ENCODE data around the gene PPP6R3. TPM values are rescaled to one million over a fixed set of nuclear protein-coding genes. Genes with fewer than 3 reads are reported as not detected.

Gene PPP6R3
- polyA plus RNA-seq, 4 donors: 30.5 to 68.7 (median 39.1) TPM

GRCh38 chr11:68579455-68579854, 118.9 kb downstream of the PPP6R3 start:
- no peak overlapping the region for H3K4me3 ChIP-seq (ENCODE audit: low read depth in 1 of 3, low read length in 3 of 3)
- DNase-seq: no peak
- H3K36me3 ChIP-seq (ENCODE audit: control insufficient read depth in 3 of 3, insufficient read depth in 2 of 3, low read depth in 1 of 3, low read length in 3 of 3): peaks cover 12 to 33% (median 29%) of the 10 kb centered on the region in 3 donors
- FAIRE-seq: no peak
- H3K27ac ChIP-seq (ENCODE audit: low read depth in 1 of 3, low read length in 2 of 3): no peak overlapping the region
- H3K4me1 ChIP-seq (ENCODE audit: control insufficient read depth in 3 of 3, insufficient read depth in 2 of 3, low read depth in 1 of 3, low read length in 2 of 3): no peaks in the 10 kb centered on the region
- H3K9me3 ChIP-seq (ENCODE audit: control insufficient read depth in 2 of 2, insufficient read depth in 1 of 2, low read depth in 1 of 2, low read length in 1 of 2): no peaks in the 10 kb centered on the region
- WGBS, 3 donors: 83 to 88% (median 87%) methylated on average over 5 of the region's 5 CpGs
- H3K27me3 ChIP-seq (ENCODE audit: control insufficient read depth in 3 of 3, insufficient read depth in 3 of 3, low read length in 3 of 3): no peaks in the 10 kb centered on the region

DNA sequence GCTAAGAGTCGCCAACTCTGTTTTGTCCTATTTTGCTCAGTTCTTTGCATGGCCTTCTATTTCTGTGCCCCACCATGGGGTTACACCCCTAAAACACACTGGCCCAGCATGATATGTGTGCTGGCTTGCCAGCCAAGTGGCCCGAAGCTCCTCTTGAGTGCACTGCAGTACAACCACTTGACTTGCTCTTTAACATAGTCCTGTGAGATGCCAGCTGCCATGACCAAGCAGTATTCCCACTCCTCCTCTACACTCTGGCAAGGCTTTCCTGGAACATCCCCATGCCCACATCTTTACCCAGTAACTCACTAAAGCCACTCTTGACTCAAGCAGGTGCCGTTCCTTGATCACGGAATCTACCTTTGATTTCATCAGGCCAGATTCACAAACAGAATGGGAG, 120.9 kb downstream of the PPP6R3 start:
- peaks cover 15 to 35% (median 23%) of the 10 kb centered on the region in 3 donors for H3K36me3 ChIP-seq (ENCODE audit: control insufficient read depth in 3 of 3, insufficient read depth in 2 of 3, low read depth in 1 of 3, low read length in 3 of 3)
- no peak for FAIRE-seq

DNA sequence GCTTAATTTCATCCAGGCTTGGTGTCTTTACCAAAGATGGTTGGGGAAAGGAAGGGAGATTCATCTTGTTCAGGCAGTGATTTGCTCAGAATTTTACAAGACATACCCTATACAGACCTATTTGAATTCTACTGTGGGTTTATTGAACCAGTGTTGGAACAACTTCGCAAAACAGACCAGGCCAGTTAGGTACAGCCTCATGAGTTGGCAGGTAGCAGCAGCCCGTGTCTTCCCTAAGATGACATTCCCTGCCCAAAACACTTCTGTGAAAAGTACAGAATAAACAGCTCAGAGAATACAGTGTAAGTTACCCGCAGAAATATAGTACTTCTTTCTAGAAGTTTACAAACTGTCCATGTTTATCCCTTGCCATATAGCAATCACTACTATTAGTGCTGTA, 121.3 kb downstream of the PPP6R3 start:
- H3K4me3 ChIP-seq (ENCODE audit: low read depth in 1 of 3, low read length in 3 of 3): no peak overlapping the region
- no peak for DNase-seq
- peaks cover 12 to 34% (median 25%) of the 10 kb centered on the region in 3 donors for H3K36me3 ChIP-seq (ENCODE audit: control insufficient read depth in 3 of 3, insufficient read depth in 2 of 3, low read depth in 1 of 3, low read length in 3 of 3)
- no peaks in the 10 kb centered on the region for H3K4me1 ChIP-seq (ENCODE audit: control insufficient read depth in 3 of 3, insufficient read depth in 2 of 3, low read depth in 1 of 3, low read length in 2 of 3)
- WGBS, 3 donors: 87 to 95% (median 92%) methylated on average over 3 of the region's 3 CpGs
- H3K27me3 ChIP-seq (ENCODE audit: control insufficient read depth in 3 of 3, insufficient read depth in 3 of 3, low read length in 3 of 3): no peaks in the 10 kb centered on the region
- FAIRE-seq: no peak
- no peak overlapping the region for H3K27ac ChIP-seq (ENCODE audit: low read depth in 1 of 3, low read length in 2 of 3)
- no peaks in the 10 kb centered on the region for H3K9me3 ChIP-seq (ENCODE audit: control insufficient read depth in 2 of 2, insufficient read depth in 1 of 2, low read depth in 1 of 2, low read length in 1 of 2)

More for the DNA sequence above, 120.9 kb downstream of the PPP6R3 start:
- no peak overlapping the region for H3K27ac ChIP-seq (ENCODE audit: low read depth in 1 of 3, low read length in 2 of 3)
- WGBS, 3 donors: 88 to 95% (median 93%) methylated on average over 4 of the region's 4 CpGs
- no peak for DNase-seq
- H3K4me3 ChIP-seq (ENCODE audit: low read depth in 1 of 3, low read length in 3 of 3): no peak overlapping the region
- H3K27me3 ChIP-seq (ENCODE audit: control insufficient read depth in 3 of 3, insufficient read depth in 3 of 3, low read length in 3 of 3): no peaks in the 10 kb centered on the region
- H3K4me1 ChIP-seq (ENCODE audit: control insufficient read depth in 3 of 3, insufficient read depth in 2 of 3, low read depth in 1 of 3, low read length in 2 of 3): no peaks in the 10 kb centered on the region
- H3K9me3 ChIP-seq (ENCODE audit: control insufficient read depth in 2 of 2, insufficient read depth in 1 of 2, low read depth in 1 of 2, low read length in 1 of 2): no peaks in the 10 kb centered on the region

DNA sequence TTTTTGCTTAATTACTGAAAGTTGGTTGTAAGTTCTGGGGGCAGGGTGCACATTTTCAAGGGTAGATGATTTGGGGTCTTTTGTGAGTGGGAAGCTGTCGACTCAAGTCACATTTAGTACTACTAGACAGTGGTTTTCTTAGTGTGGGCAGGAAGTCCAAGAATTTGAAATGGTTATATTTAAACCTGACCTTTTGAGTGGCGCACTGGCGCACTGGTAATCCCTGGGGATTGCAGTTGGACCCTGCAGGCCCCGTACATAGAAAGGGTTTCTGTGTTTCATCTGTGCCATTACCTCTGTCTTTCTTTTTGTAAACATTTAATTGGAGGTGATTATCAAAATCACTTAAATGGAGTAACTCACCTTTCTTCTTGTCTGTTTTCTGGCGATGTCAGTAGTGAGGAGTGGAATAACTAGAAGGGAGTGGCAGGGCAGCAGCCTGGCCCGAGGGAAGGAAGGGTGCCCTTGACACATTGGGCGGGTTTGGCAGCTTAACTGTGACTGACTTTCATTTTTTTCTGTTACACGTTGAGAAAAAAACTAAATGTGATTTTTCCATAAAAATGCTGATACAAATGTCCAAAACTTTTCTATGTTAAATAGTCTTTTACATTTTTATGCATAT, 122.0 kb downstream of the PPP6R3 start:
- FAIRE-seq (no peak), DNase-seq (no peak)
- 72 to 81% (median 73%) methylated on average over 8 of the region's 8 CpGs for WGBS, 3 donors
- Histone ChIP-seq H3K36me3 (ENCODE audit: control insufficient read depth in 3 of 3, insufficient read depth in 2 of 3, low read depth in 1 of 3, low read length in 3 of 3) (peaks cover 14 to 36% (median 27%) of the 10 kb centered on the region in 3 donors), H3K4me3 (ENCODE audit: low read depth in 1 of 3, low read length in 3 of 3) (no peak overlapping the region), H3K9me3 (ENCODE audit: control insufficient read depth in 2 of 2, insufficient read depth in 1 of 2, low read depth in 1 of 2, low read length in 1 of 2) (no peaks in the 10 kb centered on the region), H3K27me3 (ENCODE audit: control insufficient read depth in 3 of 3, insufficient read depth in 3 of 3, low read length in 3 of 3) (no peaks in the 10 kb centered on the region), H3K27ac (ENCODE audit: low read depth in 1 of 3, low read length in 2 of 3) (no peak overlapping the region), H3K4me1 (ENCODE audit: control insufficient read depth in 3 of 3, insufficient read depth in 2 of 3, low read depth in 1 of 3, low read length in 2 of 3) (no peaks in the 10 kb centered on the region)

- H3K27ac ChIP-seq (ENCODE audit: low read depth in 1 of 3, low read length in 2 of 3): no peak overlapping the region
- FAIRE-seq: no peak
- no peaks in the 10 kb centered on the region for H3K9me3 ChIP-seq (ENCODE audit: control insufficient read depth in 2 of 2, insufficient read depth in 1 of 2, low read depth in 1 of 2, low read length in 1 of 2)
- no peaks in the 10 kb centered on the region for H3K27me3 ChIP-seq (ENCODE audit: control insufficient read depth in 3 of 3, insufficient read depth in 3 of 3, low read length in 3 of 3)
- H3K4me3 ChIP-seq (ENCODE audit: low read depth in 1 of 3, low read length in 3 of 3): no peak overlapping the region
- no peaks in the 10 kb centered on the region for H3K4me1 ChIP-seq (ENCODE audit: control insufficient read depth in 3 of 3, insufficient read depth in 2 of 3, low read depth in 1 of 3, low read length in 2 of 3)
- DNase-seq: no peak
- 79 to 83% (median 83%) methylated on average over 2 of the region's 2 CpGs for WGBS, 3 donors
- H3K36me3 ChIP-seq (ENCODE audit: control insufficient read depth in 3 of 3, insufficient read depth in 2 of 3, low read depth in 1 of 3, low read length in 3 of 3): peaks cover 14 to 38% (median 25%) of the 10 kb centered on the region in 3 donors
These were observed 122.5 kb downstream of the PPP6R3 start for GRCh38 chr11:68583041-68583446.

GRCh38 chr11:68584097-68584496, 123.5 kb downstream of the PPP6R3 start:
- peaks cover 12 to 48% (median 21%) of the 10 kb centered on the region in 3 donors for H3K36me3 ChIP-seq (ENCODE audit: control insufficient read depth in 3 of 3, insufficient read depth in 2 of 3, low read depth in 1 of 3, low read length in 3 of 3)
- 66 to 86% (median 81%) methylated on average over 6 of the region's 6 CpGs for WGBS, 3 donors
- H3K4me3 ChIP-seq (ENCODE audit: low read depth in 1 of 3, low read length in 3 of 3): no peak overlapping the region
- no peaks in the 10 kb centered on the region for H3K4me1 ChIP-seq (ENCODE audit: control insufficient read depth in 3 of 3, insufficient read depth in 2 of 3, low read depth in 1 of 3, low read length in 2 of 3)
- no peak overlapping the region for H3K27ac ChIP-seq (ENCODE audit: low read depth in 1 of 3, low read length in 2 of 3)
- FAIRE-seq: no peak
- H3K9me3 ChIP-seq (ENCODE audit: control insufficient read depth in 2 of 2, insufficient read depth in 1 of 2, low read depth in 1 of 2, low read length in 1 of 2): no peaks in the 10 kb centered on the region
- H3K27me3 ChIP-seq (ENCODE audit: control insufficient read depth in 3 of 3, insufficient read depth in 3 of 3, low read length in 3 of 3): no peaks in the 10 kb centered on the region
- DNase-seq: peak; percentile 32 to 50

- WGBS, 3 donors: 85 to 90% (median 87%) methylated on average over 6 of the region's 6 CpGs
- Histone ChIP-seq H3K9me3 (ENCODE audit: control insufficient read depth in 2 of 2, insufficient read depth in 1 of 2, low read depth in 1 of 2, low read length in 1 of 2) (no peaks in the 10 kb centered on the region), H3K36me3 (ENCODE audit: control insufficient read depth in 3 of 3, insufficient read depth in 2 of 3, low read depth in 1 of 3, low read length in 3 of 3) (peaks cover 12 to 47% (median 20%) of the 10 kb centered on the region in 3 donors), H3K4me3 (ENCODE audit: low read depth in 1 of 3, low read length in 3 of 3) (no peak overlapping the region), H3K27me3 (ENCODE audit: control insufficient read depth in 3 of 3, insufficient read depth in 3 of 3, low read length in 3 of 3) (no peaks in the 10 kb centered on the region), H3K27ac (ENCODE audit: low read depth in 1 of 3, low read length in 2 of 3) (no peak overlapping the region), H3K4me1 (ENCODE audit: control insufficient read depth in 3 of 3, insufficient read depth in 2 of 3, low read depth in 1 of 3, low read length in 2 of 3) (no peaks in the 10 kb centered on the region)
- no peak for FAIRE-seq
- DNase-seq: no peak
These were observed 124.5 kb downstream of the PPP6R3 start for GRCh38 chr11:68584991-68585524.

GRCh38 chr11:68589547-68590216, 129.1 kb downstream of the PPP6R3 start:
- no peak for FAIRE-seq
- Histone ChIP-seq H3K9me3 (ENCODE audit: control insufficient read depth in 2 of 2, insufficient read depth in 1 of 2, low read depth in 1 of 2, low read length in 1 of 2) (no peaks in the 10 kb centered on the region), H3K36me3 (ENCODE audit: control insufficient read depth in 3 of 3, insufficient read depth in 2 of 3, low read depth in 1 of 3, low read length in 3 of 3) (peaks cover 19 to 50% (median 21%) of the 10 kb centered on the region in 3 donors), H3K27me3 (ENCODE audit: control insufficient read depth in 3 of 3, insufficient read depth in 3 of 3, low read length in 3 of 3) (no peaks in the 10 kb centered on the region), H3K27ac (ENCODE audit: low read depth in 1 of 3, low read length in 2 of 3) (no peak overlapping the region), H3K4me3 (ENCODE audit: low read depth in 1 of 3, low read length in 3 of 3) (no peak overlapping the region), H3K4me1 (ENCODE audit: control insufficient read depth in 3 of 3, insufficient read depth in 2 of 3, low read depth in 1 of 3, low read length in 2 of 3) (no peaks in the 10 kb centered on the region)
- 86 to 97% (median 92%) methylated on average over 7 of the region's 7 CpGs for WGBS, 3 donors
- no peak for DNase-seq
